ENCODE measurements around the gene TCP11L2.
"Not testable (repeated sequence)": the region's sequence is repeated elsewhere in the genome, so short reads cannot be mapped to it uniquely, and the experiment has no call there.

TCP11L2 gene

DNA sequence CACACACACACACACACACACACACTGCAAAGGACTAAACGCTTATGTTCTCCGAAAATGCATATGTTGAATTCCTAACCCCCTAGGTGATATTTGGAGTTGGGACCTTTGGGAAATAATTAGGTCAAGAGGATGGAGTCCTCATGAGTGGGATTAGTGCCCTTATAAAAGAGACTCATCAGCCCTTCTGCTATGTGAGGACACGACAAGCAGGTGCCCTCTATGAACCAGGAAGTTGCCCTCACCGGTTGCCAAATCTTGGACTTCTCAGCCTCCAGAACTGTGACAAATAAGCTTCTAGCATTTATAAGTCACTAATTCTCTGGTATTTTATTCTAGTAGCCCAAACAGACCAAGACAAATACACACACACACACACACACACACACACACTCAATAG lies 20.7 kb upstream of the TCP11L2 start:
- in situ Hi-C loops (cut with MboI; ENCODE audit: low sequenced_read_pairs, unreplicated experiment): loop anchor here (5.0 kb wide), 1 partner anchor 55 kb away; no protein-coding TSS in a partner anchor

DNA sequence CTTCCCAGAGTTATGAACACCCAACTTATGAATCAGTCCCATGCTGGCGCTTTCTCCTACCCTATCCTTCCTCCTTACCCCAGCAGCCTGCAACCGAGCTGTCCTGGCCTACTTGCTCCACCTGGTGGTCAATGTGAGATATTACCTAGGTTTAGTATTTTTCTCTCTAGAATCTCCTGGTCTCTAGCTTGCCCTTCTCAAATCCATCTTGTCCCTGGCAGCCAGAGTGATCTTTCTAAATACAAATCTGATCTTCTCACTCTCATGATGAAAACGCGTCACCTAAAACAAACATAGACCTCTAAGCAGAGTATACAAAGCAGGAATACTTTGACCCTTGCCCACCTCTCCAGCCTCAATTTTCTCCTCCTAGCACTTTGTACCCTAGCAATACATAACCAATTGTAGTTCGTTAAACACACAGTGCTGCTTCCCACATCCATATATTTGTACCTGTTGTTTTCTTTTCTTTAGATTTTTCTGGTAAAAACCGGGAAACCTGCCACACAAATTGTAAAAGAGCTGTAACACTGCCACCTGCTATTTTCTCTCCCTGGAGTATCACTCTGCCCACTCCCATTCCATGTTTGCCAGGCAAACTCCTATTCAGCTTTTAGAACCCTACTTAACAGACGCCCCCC lies 20.0 kb upstream of the TCP11L2 start:
- in situ Hi-C loops (cut with MboI; ENCODE audit: low sequenced_read_pairs, unreplicated experiment): loop anchor here (5.0 kb wide), 1 partner anchor 55 kb away; no protein-coding TSS in a partner anchor
- TF ChIP-seq, protein P1, sequence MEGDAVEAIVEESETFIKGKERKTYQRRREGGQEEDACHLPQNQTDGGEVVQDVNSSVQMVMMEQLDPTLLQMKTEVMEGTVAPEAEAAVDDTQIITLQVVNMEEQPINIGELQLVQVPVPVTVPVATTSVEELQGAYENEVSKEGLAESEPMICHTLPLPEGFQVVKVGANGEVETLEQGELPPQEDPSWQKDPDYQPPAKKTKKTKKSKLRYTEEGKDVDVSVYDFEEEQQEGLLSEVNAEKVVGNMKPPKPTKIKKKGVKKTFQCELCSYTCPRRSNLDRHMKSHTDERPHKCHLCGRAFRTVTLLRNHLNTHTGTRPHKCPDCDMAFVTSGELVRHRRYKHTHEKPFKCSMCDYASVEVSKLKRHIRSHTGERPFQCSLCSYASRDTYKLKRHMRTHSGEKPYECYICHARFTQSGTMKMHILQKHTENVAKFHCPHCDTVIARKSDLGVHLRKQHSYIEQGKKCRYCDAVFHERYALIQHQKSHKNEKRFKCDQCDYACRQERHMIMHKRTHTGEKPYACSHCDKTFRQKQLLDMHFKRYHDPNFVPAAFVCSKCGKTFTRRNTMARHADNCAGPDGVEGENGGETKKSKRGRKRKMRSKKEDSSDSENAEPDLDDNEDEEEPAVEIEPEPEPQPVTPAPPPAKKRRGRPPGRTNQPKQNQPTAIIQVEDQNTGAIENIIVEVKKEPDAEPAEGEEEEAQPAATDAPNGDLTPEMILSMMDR (IDR thresholded peaks at IDR 0.05; ENCODE audit: borderline replicate concordance, control extremely low read depth, extremely low read depth, insufficient read depth, missing control alignments): peak; percentile 21
- DNase-seq (ENCODE audit: low spot score): peak; percentile 53

More for the DNA sequence above, 20.7 kb upstream of the TCP11L2 start:
- no peak for DNase-seq (ENCODE audit: low spot score)
- TF ChIP-seq, protein P1 (IDR thresholded peaks at IDR 0.05; ENCODE audit: borderline replicate concordance, control extremely low read depth, extremely low read depth, insufficient read depth, missing control alignments): no peak

DNA sequence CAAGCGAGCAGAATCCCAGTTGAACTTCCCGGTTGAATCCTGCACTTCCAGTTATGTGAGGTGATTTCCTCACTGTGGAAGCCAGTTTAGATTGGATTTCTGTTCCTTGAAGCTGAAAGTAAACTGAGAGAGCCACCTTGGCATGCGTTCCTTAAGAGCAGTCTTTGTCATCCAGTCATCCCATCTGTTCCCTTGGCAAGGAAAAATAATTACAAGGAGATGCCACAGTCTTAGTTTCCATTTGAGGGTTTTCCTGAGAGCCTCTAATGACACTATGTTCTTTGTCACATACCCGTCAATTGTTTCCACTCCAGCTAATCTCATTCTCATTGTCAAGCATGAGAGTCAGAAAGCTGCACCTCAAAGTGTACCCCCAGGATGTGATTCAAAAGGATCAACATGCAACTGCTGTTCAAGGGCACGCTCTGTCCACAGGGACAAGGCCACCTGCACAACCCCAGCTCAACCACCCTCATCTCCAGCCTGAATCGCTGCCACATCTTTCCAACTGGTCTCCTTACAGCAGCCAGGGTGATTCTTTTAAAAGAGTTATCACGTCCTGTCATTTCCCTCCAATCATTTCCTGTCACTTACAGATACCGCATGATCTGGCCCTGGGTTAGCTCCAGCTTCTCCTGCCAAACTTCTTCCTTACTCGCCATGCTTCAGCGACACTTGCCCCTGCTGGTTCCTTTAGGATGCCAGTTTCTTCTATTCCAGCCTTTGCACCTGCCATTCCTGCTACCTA lies 18.0 kb upstream of the TCP11L2 start:
- no peak for DNase-seq (ENCODE audit: low spot score)
- TF ChIP-seq, protein P1 (IDR thresholded peaks at IDR 0.05; ENCODE audit: borderline replicate concordance, control extremely low read depth, extremely low read depth, insufficient read depth, missing control alignments): no peak
- in situ Hi-C loops (cut with MboI; ENCODE audit: low sequenced_read_pairs, unreplicated experiment): loop anchor here (5.0 kb wide), 1 partner anchor 57 kb away; no protein-coding TSS in a partner anchor

DNA sequence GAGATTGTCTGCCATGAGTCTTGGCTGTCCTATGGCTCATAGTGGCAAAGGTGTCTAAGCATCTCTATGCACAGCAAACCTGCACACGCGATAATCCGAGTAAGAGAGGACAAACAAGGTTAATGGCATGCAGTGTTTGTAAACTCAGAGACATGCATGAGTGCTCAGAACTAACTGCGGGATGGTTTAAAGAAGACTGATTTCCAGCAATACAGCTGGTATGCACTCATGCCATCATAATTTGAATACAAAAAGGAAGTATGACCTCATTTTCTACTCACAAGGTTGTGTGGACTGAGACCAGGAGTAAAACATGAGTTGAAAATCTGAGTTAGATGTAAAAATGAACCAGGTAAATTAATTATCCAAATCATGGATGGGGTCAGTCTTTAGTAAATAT lies 16.6 kb upstream of the TCP11L2 start:
- DNase-seq (ENCODE audit: low spot score): no peak
- in situ Hi-C loops (cut with MboI; ENCODE audit: low sequenced_read_pairs, unreplicated experiment): no loop called here
- TF ChIP-seq, protein P1 (IDR thresholded peaks at IDR 0.05; ENCODE audit: borderline replicate concordance, control extremely low read depth, extremely low read depth, insufficient read depth, missing control alignments): no peak

DNA sequence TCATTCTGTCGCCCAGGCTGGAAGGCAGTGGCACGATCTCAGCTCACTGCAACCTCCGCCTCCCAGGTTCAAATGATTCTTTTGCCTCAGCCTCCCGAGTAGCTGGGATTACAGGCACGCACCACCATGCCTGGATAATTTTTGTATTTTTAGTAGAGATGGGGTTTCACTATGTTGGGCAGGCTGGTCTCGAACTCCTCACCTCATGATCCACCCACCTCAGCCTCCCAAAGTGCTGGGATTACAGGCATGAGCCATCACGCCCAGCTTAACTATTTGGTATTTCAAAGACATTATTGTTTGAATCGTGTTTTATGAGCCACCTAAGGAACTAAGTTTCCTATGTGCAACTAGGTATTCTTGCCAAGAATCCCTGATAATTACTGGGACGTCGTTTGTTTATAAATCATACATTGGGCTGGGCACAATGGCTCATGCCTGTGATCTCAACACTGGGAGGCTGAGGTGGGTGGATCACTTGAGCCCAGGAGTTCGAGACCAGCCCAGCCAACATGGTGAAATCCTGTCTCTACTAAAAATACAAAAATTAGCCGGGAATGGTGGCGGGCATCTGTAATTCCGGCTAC lies 15.9 kb upstream of the TCP11L2 start:
- in situ Hi-C loops (cut with MboI; ENCODE audit: low sequenced_read_pairs, unreplicated experiment); DNase-seq (ENCODE audit: low spot score): not testable (repeated sequence)

DNA sequence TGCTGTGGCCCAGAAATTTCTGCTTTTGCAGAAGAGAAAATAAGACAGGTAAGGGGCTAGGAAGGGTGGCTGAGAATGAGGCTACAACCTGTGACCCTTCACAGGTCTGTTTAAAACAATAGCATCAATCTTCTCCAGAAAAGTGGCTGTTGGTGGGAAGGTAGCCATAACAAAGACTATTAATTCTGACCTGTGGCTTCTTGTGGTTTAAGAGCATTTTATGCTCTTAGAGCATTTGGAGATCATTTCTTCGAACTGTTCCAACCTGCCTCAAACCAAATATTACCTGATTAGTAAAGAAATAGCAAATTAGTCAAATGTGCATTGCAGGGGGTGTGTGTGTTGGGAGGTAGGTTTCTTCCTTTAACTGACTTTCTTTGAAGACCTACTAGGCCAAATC lies 15.2 kb upstream of the TCP11L2 start:
- DNase-seq (ENCODE audit: low spot score): no peak
- TF ChIP-seq, protein P1 (IDR thresholded peaks at IDR 0.05; ENCODE audit: borderline replicate concordance, control extremely low read depth, extremely low read depth, insufficient read depth, missing control alignments): no peak
- in situ Hi-C loops (cut with MboI; ENCODE audit: low sequenced_read_pairs, unreplicated experiment): no loop called here

DNA sequence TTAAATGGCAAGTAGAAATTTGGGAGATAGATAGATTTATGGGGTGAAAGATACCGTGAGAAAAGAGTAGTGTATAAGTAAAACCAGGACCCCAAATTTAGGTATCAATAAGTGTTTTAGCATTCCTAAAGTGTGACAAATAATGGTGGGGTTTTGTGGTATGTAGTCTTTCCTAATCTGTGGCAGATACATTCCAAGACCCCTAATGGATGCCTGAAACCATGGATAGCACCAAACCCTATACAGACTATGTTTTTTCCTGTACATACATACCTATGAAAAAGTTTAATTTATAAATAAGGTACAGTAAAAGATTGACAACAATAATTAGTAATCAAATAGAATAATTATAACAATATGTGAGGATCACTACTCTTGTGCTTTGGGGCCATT lies 14.4 kb upstream of the TCP11L2 start:
- DNase-seq (ENCODE audit: low spot score): no peak
- in situ Hi-C loops (cut with MboI; ENCODE audit: low sequenced_read_pairs, unreplicated experiment): no loop called here
- TF ChIP-seq, protein P1 (IDR thresholded peaks at IDR 0.05; ENCODE audit: borderline replicate concordance, control extremely low read depth, extremely low read depth, insufficient read depth, missing control alignments): no peak

Data from GM13976 (cell line).